Measurements from ENCODE around the gene STK32B. TPM values are rescaled to one million over a fixed set of nuclear protein-coding genes. Genes with fewer than 3 reads are reported as not detected.
"Not testable (repeated sequence)": the region's sequence is repeated elsewhere in the genome, so short reads cannot be mapped to it uniquely, and the experiment has no call there.

STK32B gene
- total and polyA plus RNA-seq, 9 of the 15 experiments (the other 6 are each of a cell fraction or from before 2014, with no cell fraction given) = 0.03 to 0.20 (median 0.07) TPM; not detected in 2

DNA sequence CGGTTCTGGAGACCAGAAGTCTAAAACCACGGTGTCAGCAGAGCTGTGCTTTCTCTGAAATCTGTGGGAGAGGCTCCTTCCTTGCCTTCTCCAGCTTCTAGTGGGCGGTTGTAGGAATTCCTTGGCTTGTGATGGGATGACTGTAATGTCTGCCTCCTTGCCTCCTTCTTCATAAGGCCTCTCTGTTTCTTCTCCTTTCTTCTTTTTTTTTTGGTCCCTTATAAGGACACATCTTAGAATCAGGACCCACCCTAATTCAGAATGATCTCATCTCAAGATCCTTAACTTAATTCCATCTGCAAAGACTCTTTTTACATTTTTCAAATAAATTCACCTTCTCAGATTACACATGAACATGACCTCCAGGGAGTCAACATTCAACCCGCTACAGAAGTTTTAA is 186.9 kb downstream of the STK32B start:
- POLR2A ChIA-PET = no interaction called here
- no peak for ATAC-seq

DNA sequence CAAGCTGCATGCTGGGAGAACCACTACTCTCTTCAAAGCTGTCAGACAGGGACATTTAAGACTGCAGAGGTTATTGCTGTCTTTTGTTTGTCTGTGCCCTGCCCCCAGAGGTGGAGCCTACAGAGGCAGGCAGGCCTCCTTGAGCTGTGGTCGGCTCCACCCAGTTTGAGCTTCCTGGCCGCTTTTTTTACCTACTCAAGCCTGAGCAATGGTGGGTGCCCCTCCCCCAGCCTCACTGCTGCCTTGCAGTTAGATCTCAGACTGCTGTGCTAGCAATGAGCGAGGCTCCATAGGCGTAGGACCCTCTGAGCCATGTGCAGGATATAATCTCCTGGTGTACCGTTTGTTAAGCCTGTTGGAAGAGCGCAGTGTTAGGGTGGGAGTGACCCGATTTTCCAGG is 195.8 kb downstream of the STK32B start:
- ATAC-seq; CTCF ChIA-PET (ENCODE audit: low intra/inter-chr PET ratio); H3K27me3 ChIP-seq (ENCODE audit: control insufficient read depth in 2 of 2, insufficient read depth in 2 of 2, low read length in 2 of 2); H2AFZ ChIP-seq (ENCODE audit: low read depth, low read length); DNase-seq (ENCODE audit: extremely low read depth in 1 of 4, low spot score in 3 of 4); H3K27ac ChIP-seq (ENCODE audit: extremely low read depth, low read depth, low read length); H4K20me1 ChIP-seq (replicated peaks; ENCODE audit: control insufficient read depth, insufficient read depth, low read length); intact Hi-C loops (cut with micrococcal nuclease); in situ Hi-C loops (cut with MboI); H3K79me2 ChIP-seq (ENCODE audit: control insufficient read depth, insufficient read depth, low read length); H3K4me3 ChIP-seq; H3K4me1 ChIP-seq (replicated peaks in 1 of 2; ENCODE audit: control insufficient read depth in 2 of 2, insufficient read depth in 2 of 2, low read length in 2 of 2); POLR2A ChIA-PET; H3K9ac ChIP-seq (ENCODE audit: insufficient read depth in 1 of 2, low read depth in 2 of 2, low read length in 2 of 2); H3K36me3 ChIP-seq (ENCODE audit: control insufficient read depth, insufficient read depth, low read length); FAIRE-seq; H3K4me2 ChIP-seq (ENCODE audit: insufficient read depth, low read length); H3K9me3 ChIP-seq (replicated peaks; ENCODE audit: control insufficient read depth, insufficient read depth, low read depth, low read length); H3K9me1 ChIP-seq (ENCODE audit: control insufficient read depth, insufficient read depth, low read length); BruUV-seq (replicated peaks): not testable (repeated sequence)
- WGBS (ENCODE audit: insufficient coverage, low coverage, missing lambda C conversion rate) = 0% methylated on average over 7 of the region's 7 CpGs

More for the DNA sequence above, 186.9 kb downstream of the STK32B start:
- no peaks in the 10 kb centered on the region for H3K79me2 ChIP-seq (ENCODE audit: control insufficient read depth, insufficient read depth, low read length)
- 1% methylated on average over 4 of the region's 4 CpGs for WGBS (ENCODE audit: insufficient coverage, low coverage, missing lambda C conversion rate)
- no peaks in the 10 kb centered on the region for H3K9me1 ChIP-seq (ENCODE audit: control insufficient read depth, insufficient read depth, low read length)
- FAIRE-seq = no peak
- no peak overlapping the region for H3K4me3 ChIP-seq
- CTCF ChIA-PET (ENCODE audit: low intra/inter-chr PET ratio) = no interaction called here
- no peak overlapping the region for H3K27ac ChIP-seq (ENCODE audit: extremely low read depth, low read depth, low read length)
- no peaks in the 10 kb centered on the region for H3K9me3 ChIP-seq (replicated peaks; ENCODE audit: control insufficient read depth, insufficient read depth, low read depth, low read length)
- no peaks in the 10 kb centered on the region for H3K36me3 ChIP-seq (ENCODE audit: control insufficient read depth, insufficient read depth, low read length)
- no TSS peak for BruUV-seq (replicated peaks)
- in situ Hi-C loops (cut with MboI) (no loop called here), intact Hi-C loops (cut with micrococcal nuclease) (no loop called here)
- TF ChIP-seq CREM (IDR thresholded peaks at IDR 0.05; ENCODE audit: low read depth) (no peak), XRCC5 (IDR thresholded peaks at IDR 0.05; ENCODE audit: low read depth, low read length) (no peak), TEAD4 (IDR thresholded peaks at IDR 0.05; ENCODE audit: low read length) (no peak), TEAD4 (CRISPR knock-in tag; IDR thresholded peaks at IDR 0.05; ENCODE audit: borderline replicate concordance) (no peak), SRSF7 (optimal IDR thresholded peaks at IDR 0.05; ENCODE audit: low read depth, low read length) (no peak), PCBP2 (IDR thresholded peaks at IDR 0.05; ENCODE audit: low read depth, low read length, poor library complexity, severe bottlenecking) (no peak), DIDO1 (tag; IDR thresholded peaks at IDR 0.05; ENCODE audit: low read depth) (no peak), KDM5B (IDR thresholded peaks at IDR 0.05; ENCODE audit: insufficient replicate concordance, low read depth, low read length) (no peak)
- H3K9ac ChIP-seq (ENCODE audit: insufficient read depth in 1 of 2, low read depth in 2 of 2, low read length in 2 of 2) = no peak overlapping the region
- no peaks in the 10 kb centered on the region for H4K20me1 ChIP-seq (replicated peaks; ENCODE audit: control insufficient read depth, insufficient read depth, low read length)
- no peak overlapping the region for H3K4me2 ChIP-seq (ENCODE audit: insufficient read depth, low read length)
- H3K4me1 ChIP-seq (replicated peaks in 1 of 2; ENCODE audit: control insufficient read depth in 2 of 2, insufficient read depth in 2 of 2, low read length in 2 of 2) = no peaks in the 10 kb centered on the region
- H3K27me3 ChIP-seq (ENCODE audit: control insufficient read depth in 2 of 2, insufficient read depth in 2 of 2, low read length in 2 of 2) = peaks cover 0 to 3% of the 10 kb centered on the region in 2 experiments; a peak in 1 of 5 replicates
- DNase-seq (ENCODE audit: extremely low read depth in 1 of 4, low spot score in 3 of 4) = no peak
- H2AFZ ChIP-seq (ENCODE audit: low read depth, low read length) = no peak overlapping the region
